WTC11 (cell line): ENCODE data around the gene MLYCD. TPM values are rescaled to one million over a fixed set of nuclear protein-coding genes. Genes with fewer than 3 reads are reported as not detected.
A peak's percentile ranks its signal among the peaks of the same experiment; 100 is the strongest.

ENCODE experiments used
- ATAC-seq: fragments of 200-7000 bp; cut with Tn5 transposase; 2 replicates; pipeline ENCODE4 v1.10.0; 2021; ENCODE audit warnings: mild to moderate bottlenecking, moderate library complexity
- CTCF ChIA-PET: fragments of 300-600 bp; sonication (Branson Sonifier 250); formaldehyde crosslinking; loops from one replicate; lab custom pipeline; 2021; ENCODE audit warnings: antibody characterized with exemption; lab: Charles Lee
- POLR2A ChIA-PET: fragments of 350-600 bp; sonication (Branson Sonifier 250); formaldehyde crosslinking; loops from one replicate; lab custom pipeline; 2021; ENCODE audit warnings: antibody characterized with exemption; lab: Charles Lee
- DNase-seq: peaks from one replicate; pipeline ENCODE4 v3.0.0; 2021; ENCODE audit warnings: low spot score
- H3K27ac Mint-ChIP-seq: 2 replicates; pipeline ENCODE4 v1.8.0; 2021; ENCODE audit warnings: mixed read lengths
- H3K27me3 Mint-ChIP-seq: 2 replicates; pipeline ENCODE4 v1.8.0; 2021; ENCODE audit warnings: low read depth, mild to moderate bottlenecking, moderate library complexity, mixed read lengths
- H3K36me3 Mint-ChIP-seq: 2 replicates; pipeline ENCODE4 v1.8.0; 2021; ENCODE audit warnings: mixed read lengths
- H3K4me1 Mint-ChIP-seq: 2 replicates; pipeline ENCODE4 v1.8.0; 2022; ENCODE audit warnings: mixed read lengths
- H3K4me3 Mint-ChIP-seq: 2 replicates; pipeline ENCODE4 v1.8.0; 2021; ENCODE audit warnings: mild to moderate bottlenecking, moderate library complexity, mixed read lengths
- H3K9me3 Mint-ChIP-seq: 2 replicates; pipeline ENCODE4 v1.8.0; 2021; ENCODE audit warnings: mixed read lengths
- CBFB ChIP-seq: sonication (generic); formaldehyde crosslinking; IDR thresholded peaks from 2 replicates; pipeline ENCODE4 v1.8.1; 2022; ENCODE audit warnings: mild to moderate bottlenecking, low read depth, missing genetic modification reagents
- CTCF ChIP-seq: fragments of 200-600 bp; IDR thresholded peaks from 2 replicates; pipeline ENCODE4 v1.8.0; 2022; ENCODE audit warnings: antibody characterized with exemption
- ESRRA ChIP-seq: sonication (generic); formaldehyde crosslinking; IDR thresholded peaks from 2 replicates; pipeline ENCODE4 v1.8.1; 2022; ENCODE audit warnings: mild to moderate bottlenecking, missing genetic modification reagents, borderline replicate concordance
- GTF2I ChIP-seq: fragments of 250-450 bp; sonication (Bioruptor Pico); conservative IDR thresholded peaks from 2 replicates; pipeline ENCODE4 v1.4.0; 2021; ENCODE audit warnings: mild to moderate bottlenecking
- IRF1 ChIP-seq: sonication (generic); formaldehyde crosslinking; IDR thresholded peaks from 2 replicates; pipeline ENCODE4 v1.8.0; 2023; ENCODE audit warnings: missing genetic modification reagents
- JAZF1 ChIP-seq: fragments of 250-450 bp; sonication (Bioruptor Pico); IDR thresholded peaks from 2 replicates; pipeline ENCODE4 v1.9.0; 2021; ENCODE audit warnings: moderate library complexity, mild to moderate bottlenecking, inconsistent platforms
- MLX ChIP-seq: sonication (generic); formaldehyde crosslinking; IDR thresholded peaks from 2 replicates; pipeline ENCODE4 v1.8.1; 2023; ENCODE audit warnings: mild to moderate bottlenecking, missing genetic modification reagents, moderate library complexity
- MXD4 ChIP-seq: fragments of 250-450 bp; sonication (Bioruptor Pico); IDR thresholded peaks from 2 replicates; pipeline ENCODE4 v1.8.0; 2021; ENCODE audit warnings: mild to moderate bottlenecking, moderate library complexity, borderline replicate concordance
- RORB ChIP-seq: fragments of 250-450 bp; sonication (Bioruptor Pico); IDR thresholded peaks from 2 replicates; pipeline ENCODE4 v1.9.0; 2021; ENCODE audit warnings: mild to moderate bottlenecking
- SMAD3 ChIP-seq: sonication (generic); formaldehyde crosslinking; IDR thresholded peaks from 2 replicates; pipeline ENCODE4 v1.8.0; 2022; ENCODE audit warnings: missing genetic modification reagents, mild to moderate bottlenecking, borderline replicate concordance
- SOX15 ChIP-seq: fragments of 250-450 bp; sonication (Bioruptor Pico); IDR thresholded peaks from 2 replicates; pipeline ENCODE4 v1.9.0; 2021; ENCODE audit warnings: mild to moderate bottlenecking
- SP1 ChIP-seq: sonication (generic); formaldehyde crosslinking; conservative IDR thresholded peaks from 2 replicates; pipeline ENCODE4 v1.8.1; 2022; ENCODE audit warnings: missing genetic modification reagents
- ZNF317 ChIP-seq: sonication (generic); formaldehyde crosslinking; IDR thresholded peaks from 2 replicates; pipeline ENCODE4 v1.8.1; 2023; ENCODE audit warnings: low read depth, mild to moderate bottlenecking, moderate library complexity, missing genetic modification reagents, borderline replicate concordance
- ZNF396 ChIP-seq: fragments of 250-450 bp; sonication (Bioruptor Pico); IDR thresholded peaks from 2 replicates; pipeline ENCODE4 v1.8.0; 2021; ENCODE audit warnings: mild to moderate bottlenecking, moderate library complexity, borderline replicate concordance
- ZNF532 ChIP-seq: fragments of 250-450 bp; sonication (Bioruptor Pico); IDR thresholded peaks from 2 replicates; pipeline ENCODE4 v1.9.0; 2021; ENCODE audit warnings: mild to moderate bottlenecking, borderline replicate concordance
- total RNA-seq: library from RNA; stranded (reverse); gene quantifications from 3 replicates; pipeline ENCODE4 v1.2.3, GENCODE V29; 2021

MLYCD gene
- total RNA-seq, 1 experiment from 2014 or later: 6.3 TPM

- TF ChIP-seq IRF1 (CRISPR knock-in tag) (no peak), CBFB (no peak), JAZF1 (CRISPR knock-in tag) (no peak)
Measured at GRCh38 chr16:83937922-83938885, 39.3 kb downstream of the MLYCD start (continued).

- no peak for TF ChIP-seq SP1 (CRISPR knock-in tag)
- TF ChIP-seq ZNF396: no peak
- no peak for TF ChIP-seq ZNF317 (CRISPR knock-in tag)
- TF ChIP-seq GTF2I: no peak
- no peak for TF ChIP-seq RORB (CRISPR knock-in tag)
- TF ChIP-seq MLX (CRISPR knock-in tag): no peak
- no peak for TF ChIP-seq SOX15 (CRISPR knock-in tag)
- no peak for TF ChIP-seq CTCF
- TF ChIP-seq MXD4 (CRISPR knock-in tag): no peak
- no peak for TF ChIP-seq ZNF532 (CRISPR knock-in tag)
- no peak for TF ChIP-seq SMAD3
- TF ChIP-seq ESRRA (CRISPR knock-in tag): no peak
- peaks cover 7% of the 10 kb centered on the region; the same call in 1 of the 2 replicates for H3K4me1 Mint-ChIP-seq
- H3K36me3 Mint-ChIP-seq: no peaks in the 10 kb centered on the region
- DNase-seq: no peak
- H3K27me3 Mint-ChIP-seq: no peaks in the 10 kb centered on the region; the same call in 1 of the 2 replicates
- ChIA-PET POLR2A (no interaction called here), CTCF (interaction anchor here (0.7 to 0.9 kb wide), 3 partner anchors 9 to 14 kb away, joined by 3 to 4 read pairs (median 4); partner anchors contain the start of gene OSGIN1)
- no peaks in the 10 kb centered on the region for H3K9me3 Mint-ChIP-seq
- H3K27ac Mint-ChIP-seq: no peak overlapping the region
- ATAC-seq: peak; percentile 26
- H3K4me3 Mint-ChIP-seq: no peak overlapping the region
Measured at GRCh38 chr16:83939266-83939855, 40.4 kb downstream of the MLYCD start.
